Spleen (tissue), 11 donors: ENCODE measurements around the gene C2orf76. TPM values are rescaled to one million over a fixed set of nuclear protein-coding genes. Genes with fewer than 3 reads are reported as not detected.

ENCODE experiments used
- DNase-seq: peaks from one replicate; pipeline ENCODE4 v3.0.0-alpha.2; 2020
- H3K27ac ChIP-seq, 8 donors: fragments of 200-600 bp; sonication (generic) in 7 of 8; 1 replicate in 4 of 8; 2 replicates in 4 of 8; pipeline versions ENCODE4 v1.5.0 to v1.8.0; 2016 to 2021; ENCODE audit warnings: inconsistent platforms in 4 of 8, mild to moderate bottlenecking in 4 of 8, moderate library complexity in 1 of 8
- H3K27me3 ChIP-seq, 7 donors: fragments of 200-600 bp; sonication (generic) in 6 of 7; replicated peaks in 1 of 7; 1 replicate in 4 of 7; 2 replicates in 3 of 7; pipeline versions ENCODE4 v1.5.0 to v1.8.0; 2016 to 2021; ENCODE audit warnings: inconsistent platforms in 3 of 7, mild to moderate bottlenecking in 1 of 7
- H3K36me3 ChIP-seq, 6 donors: fragments of 200-600 bp; sonication (generic) in 5 of 6; 1 replicate in 4 of 6; 2 replicates in 2 of 6; pipeline versions ENCODE4 v1.5.0 to v1.8.0; 2016 to 2021; ENCODE audit warnings: inconsistent platforms in 2 of 6
- H3K4me1 ChIP-seq, 6 donors: fragments of 200-600 bp; sonication (generic) in 5 of 6; 1 replicate in 3 of 6; 2 replicates in 3 of 6; pipeline versions ENCODE4 v1.5.0 to v1.8.0; 2016 to 2021; ENCODE audit warnings: inconsistent platforms in 3 of 6
- H3K4me3 ChIP-seq, 8 donors: fragments of 200-600 bp; sonication (generic) in 7 of 8; 1 replicate in 4 of 8; 2 replicates in 4 of 8; pipeline versions ENCODE4 v1.5.0 to v1.8.0; 2016 to 2021; ENCODE audit warnings: inconsistent platforms in 4 of 8, mild to moderate bottlenecking in 4 of 8, moderate library complexity in 2 of 8
- H3K9me3 ChIP-seq, 8 donors: fragments of 200-600 bp; sonication (generic) in 7 of 8; 1 replicate in 4 of 8; 2 replicates in 4 of 8; pipeline versions ENCODE4 v1.5.0 to v1.8.0; 2016 to 2021; ENCODE audit warnings: inconsistent platforms in 4 of 8
- CTCF ChIP-seq, 11 experiments: fragments of 200-600 bp in 7 of 11; fragments of 450-650 bp in 4 of 11; sonication (generic) in 4 of 11; IDR thresholded peaks in 8 of 11; conservative IDR thresholded peaks in 3 of 11; 1 replicate in 7 of 11; 2 replicates in 4 of 11; pipeline versions ENCODE4 v1.4.0 to v1.8.0; 2016 to 2021; ENCODE audit warnings: antibody characterized with exemption in 11 of 11, inconsistent platforms in 4 of 11, mild to moderate bottlenecking in 1 of 11
- POLR2A ChIP-seq, 3 donors: fragments of 450-650 bp; IDR thresholded peaks; one replicate each; pipeline ENCODE4 v1.5.1; 2017; ENCODE audit warnings: antibody characterized with exemption in 3 of 3, mild to moderate bottlenecking in 1 of 3
- POLR2AphosphoS5 ChIP-seq, 3 donors: sonication (generic); formaldehyde crosslinking; IDR thresholded peaks; one replicate each; pipeline ENCODE4 v1.5.1; 2017; ENCODE audit warnings: antibody characterized with exemption in 3 of 3
- WGBS, 5 donors: extraction: QIAGEN DNeasy Blood & Tissue Kit in 3 of 5; methylation state at CpG; one replicate each; pipeline versions ENCODE4 v1.1.5 to v1.1.7; 2013 to 2018; 5-methylcytosine and 5-hydroxymethylcytosine counted together
- intact Hi-C: fragments of 100-400 bp; cut with DNase I; formaldehyde crosslinking; loops from one replicate; pipeline ENCODE4 v1.15.0; 2023; ENCODE audit warnings: low total_unique reads
- polyA plus RNA-seq, 3 donors: library from polyadenylated mRNA; stranded (reverse); fragments of 200-250 nt; gene quantifications; one replicate each; pipeline ENCODE4 v1.2.1, GENCODE V29; 2013
- total RNA-seq, 7 donors: library from RNA; depleted of rRNA in 3 of 7; stranded (reverse); fragments of >200 nt in 3 of 7; fragmentation: NEBNext Ultra II Directional in 4 of 7; extraction: Animal tissue kit (Norgen Biotek cat#: 25700) in 4 of 7; gene quantifications; one replicate each; pipeline versions ENCODE4 v1.1.0 to v1.2.1, GENCODE V29; 2016 to 2021
- donor health status: healthy with polysubstance abuse.
- donor health status: DM: no; HTN: no; CAD: no; lungs with moderate emphysema.
- donor health status: DM: no; HTN: no; CAD: no.
- donor health status: Bipolar disorder and iron deficiency.
- donor health status: healthy.
- donor health status: DM: no; HTN: no; CAD: no.
- donor health status: DM: yes; HTN: yes; CAD: no.

C2orf76 gene
- total and polyA plus RNA-seq, 10 donors, result 4.8 to 21.7 (median 8.2) TPM

- WGBS, 5 donors, result 74 to 84% (median 82%) methylated on average over 4 of the region's 4 CpGs
- DNase-seq, result no peak
- no peaks in the 10 kb centered on the region for H3K9me3 ChIP-seq
- H3K4me1 ChIP-seq, result peaks cover 0 to 7% (median 0%) of the 10 kb centered on the region in 6 donors
- TF ChIP-seq POLR2A (IDR thresholded peaks at IDR 0.05) (no peak), CTCF (IDR thresholded peaks at IDR 0.05 in 8 of 11, conservative IDR thresholded peaks at IDR 0.05 in 3 of 11) (no peak), POLR2AphosphoS5 (IDR thresholded peaks at IDR 0.05) (no peak)
- H3K27me3 ChIP-seq, result no peaks in the 10 kb centered on the region
- H3K27ac ChIP-seq, result no peak overlapping the region
- no peak overlapping the region for H3K4me3 ChIP-seq
- H3K36me3 ChIP-seq, result peaks cover 0 to 13% (median 0%) of the 10 kb centered on the region in 6 donors
- intact Hi-C loops, result no loop called here
These were observed 51.3 kb downstream of the C2orf76 start for GRCh38 chr2:119315241-119315925.

GRCh38 chr2:119311831-119312230, 54.8 kb downstream of the C2orf76 start:
- Histone ChIP-seq H3K4me3 (no peak overlapping the region), H3K4me1 (no peaks in the 10 kb centered on the region), H3K9me3 (no peaks in the 10 kb centered on the region), H3K27me3 (no peaks in the 10 kb centered on the region), H3K27ac (no peak overlapping the region), H3K36me3 (peaks cover 0 to 13% (median 0%) of the 10 kb centered on the region in 6 donors)
- DNase-seq, result no peak
- WGBS, 5 donors, result 85 to 93% (median 85%) methylated on average over 9 of the region's 9 CpGs
- intact Hi-C loops, result no loop called here
- TF ChIP-seq POLR2AphosphoS5 (IDR thresholded peaks at IDR 0.05) (no peak), POLR2A (IDR thresholded peaks at IDR 0.05) (no peak), CTCF (IDR thresholded peaks at IDR 0.05 in 8 of 11, conservative IDR thresholded peaks at IDR 0.05 in 3 of 11) (no peak)

GRCh38 chr2:119311371-119311770, 55.3 kb downstream of the C2orf76 start:
- Histone ChIP-seq H3K27ac (no peak overlapping the region), H3K36me3 (peaks cover 0 to 13% (median 0%) of the 10 kb centered on the region in 6 donors), H3K4me3 (no peak overlapping the region), H3K4me1 (no peaks in the 10 kb centered on the region), H3K9me3 (no peaks in the 10 kb centered on the region), H3K27me3 (no peaks in the 10 kb centered on the region)
- whole genome bisulfite sequencing, 5 donors, result 87 to 93% (median 88%) methylated on average over 5 of the region's 5 CpGs
- TF ChIP-seq POLR2A (IDR thresholded peaks at IDR 0.05), result no peak
- no peak for TF ChIP-seq CTCF (IDR thresholded peaks at IDR 0.05 in 8 of 11, conservative IDR thresholded peaks at IDR 0.05 in 3 of 11)
- no peak for TF ChIP-seq POLR2AphosphoS5 (IDR thresholded peaks at IDR 0.05)
- no peak for DNase-seq
- intact Hi-C loops, result no loop called here

GRCh38 chr2:119308793-119309330, 57.8 kb downstream of the C2orf76 start:
- H3K36me3 ChIP-seq, result peaks cover 0 to 13% (median 0%) of the 10 kb centered on the region in 6 donors
- intact Hi-C loops, result no loop called here
- no peak for DNase-seq
- H3K4me1 ChIP-seq, result no peaks in the 10 kb centered on the region
- WGBS, 5 donors, result 71 to 86% (median 75%) methylated on average over 4 of the region's 4 CpGs
- no peaks in the 10 kb centered on the region for H3K9me3 ChIP-seq
- H3K4me3 ChIP-seq, result no peak overlapping the region
- no peak for TF ChIP-seq POLR2A (IDR thresholded peaks at IDR 0.05)
- no peak for TF ChIP-seq CTCF (IDR thresholded peaks at IDR 0.05 in 8 of 11, conservative IDR thresholded peaks at IDR 0.05 in 3 of 11)
- no peak for TF ChIP-seq POLR2AphosphoS5 (IDR thresholded peaks at IDR 0.05)
- no peak overlapping the region for H3K27ac ChIP-seq
- H3K27me3 ChIP-seq, result no peaks in the 10 kb centered on the region
